Endothelial cell of umbilical vein (primary cell): ENCODE data around the gene PROZ. TPM values are rescaled to one million over a fixed set of nuclear protein-coding genes. Genes with fewer than 3 reads are reported as not detected.

Experiments used
- BruUV-seq: library from RNA; stranded (reverse); fragments of 400-500 nt; replicated peaks from 2 replicates; lab custom pipeline; 2021; lab: Mats Ljungman, UMichigan
- CTCF ChIA-PET: fragments of 300-600, 350-600 bp; sonication (Branson Sonifier 250); formaldehyde crosslinking; loops from one replicate; lab custom pipeline; 2021; ENCODE audit warnings: antibody characterized with exemption, inconsistent platforms; lab: Charles Lee
- POLR2A ChIA-PET: fragments of 300-600, 350-600 bp; sonication (Branson Sonifier 250); formaldehyde crosslinking; loops from one replicate; lab custom pipeline; 2021; ENCODE audit warnings: antibody characterized with exemption, inconsistent platforms; lab: Charles Lee
- DNase-seq: peaks from one replicate; pipeline ENCODE4 v3.0.0-alpha.2; 2011; ENCODE audit warnings: low read depth, low spot score
- FAIRE-seq: peaks from 2 replicates; lab custom pipeline; 2011; peaks lifted over from hg19 to GRCh38; lab: Jason Lieb, UNC
- H2AFZ ChIP-seq: 2 replicates; pipeline ENCODE4 v1.6.0; 2012; ENCODE audit warnings: low read depth, low read length, control low read depth, inconsistent platforms
- H3K27ac ChIP-seq: 2 replicates; pipeline ENCODE4 v1.5.1; 2011; ENCODE audit warnings: low read depth, mild to moderate bottlenecking, control low read depth, low read length, moderate library complexity; ENCODE audit not compliant: insufficient read depth
- H3K27me3 ChIP-seq, 2 experiments: 2 replicates each; pipeline versions ENCODE4 v1.6.0 to v1.6.1; 2011; ENCODE audit warnings: low read length in 2 of 2, mixed read lengths in 1 of 2; ENCODE audit not compliant: control insufficient read depth in 2 of 2, insufficient read depth in 2 of 2
- H3K36me3 ChIP-seq, 2 experiments: 2 replicates in 1 of 2; 3 replicates in 1 of 2; pipeline ENCODE4 v1.5.1; 2011; ENCODE audit warnings: low read length in 2 of 2, mild to moderate bottlenecking in 1 of 2, moderate library complexity in 1 of 2; ENCODE audit not compliant: control insufficient read depth in 2 of 2, insufficient read depth in 2 of 2; ENCODE audit errors: extremely low read depth in 1 of 2
- H3K4me1 ChIP-seq: 3 replicates; pipeline ENCODE4 v1.5.1; 2011; ENCODE audit warnings: mild to moderate bottlenecking, low read length; ENCODE audit not compliant: control insufficient read depth, insufficient read depth; ENCODE audit errors: extremely low read depth
- H3K4me2 ChIP-seq: 2 replicates; pipeline ENCODE4 v1.6.1; 2011; ENCODE audit warnings: low read length, control low read depth, mixed read lengths; ENCODE audit not compliant: insufficient read depth
- H3K4me3 ChIP-seq, 3 experiments: fragments of 200-600 bp in 1 of 3; sonication (generic), shearing (Covaris generic) in 1 of 3; replicated peaks in 1 of 3; 2 replicates each; pipeline ENCODE4 v1.5.1; 2011 to 2016; ENCODE audit warnings: control low read depth in 3 of 3, low read length in 3 of 3, mild to moderate bottlenecking in 2 of 3, inconsistent platforms in 1 of 3, low read depth in 1 of 3, moderate library complexity in 1 of 3; ENCODE audit not compliant: insufficient read depth in 1 of 3
- H3K79me2 ChIP-seq: 2 replicates; pipeline ENCODE4 v1.6.0; 2012; ENCODE audit warnings: low read length, inconsistent platforms; ENCODE audit not compliant: control insufficient read depth, insufficient read depth
- H3K9ac ChIP-seq: replicated peaks from 2 replicates; pipeline ENCODE3; 2011; ENCODE audit warnings: low read length, control low read depth; ENCODE audit not compliant: insufficient read depth; ENCODE audit errors: extremely low read depth
- H3K9me1 ChIP-seq: replicated peaks from 3 replicates; pipeline ENCODE4 v1.6.0; 2011; ENCODE audit warnings: mild to moderate bottlenecking, low read length; ENCODE audit not compliant: control insufficient read depth, insufficient read depth; ENCODE audit errors: extremely low read depth
- H3K9me3 ChIP-seq: replicated peaks from 2 replicates; pipeline ENCODE4 v1.5.1; 2012; ENCODE audit warnings: low read length, inconsistent platforms; ENCODE audit not compliant: control insufficient read depth, insufficient read depth
- H4K20me1 ChIP-seq: replicated peaks from 2 replicates; pipeline ENCODE3; 2011; ENCODE audit warnings: mild to moderate bottlenecking, low read length; ENCODE audit not compliant: control insufficient read depth, insufficient read depth; ENCODE audit errors: extremely low read depth
- EZH2 ChIP-seq: IDR thresholded peaks from 2 replicates; pipeline ENCODE4 v1.6.1; 2012; ENCODE audit warnings: borderline replicate concordance, low read depth, mild to moderate bottlenecking, moderate library complexity, low read length, inconsistent platforms; ENCODE audit not compliant: severe bottlenecking
- FOS ChIP-seq: IDR thresholded peaks from 2 replicates; pipeline ENCODE4 v1.6.1; 2011; ENCODE audit warnings: mild to moderate bottlenecking, low read length, moderate library complexity, borderline replicate concordance; ENCODE audit not compliant: insufficient read depth
- GATA2 ChIP-seq: IDR thresholded peaks from 2 replicates; pipeline ENCODE4 v1.7.0; 2011; ENCODE audit warnings: low read depth, mild to moderate bottlenecking, moderate library complexity, mixed read lengths, low read length; ENCODE audit not compliant: insufficient read length, insufficient read depth
- JUN ChIP-seq: IDR thresholded peaks from 2 replicates; pipeline ENCODE4 v1.6.1; 2011; ENCODE audit warnings: borderline replicate concordance, low read depth; ENCODE audit not compliant: insufficient read length, insufficient read depth
- MAX ChIP-seq: IDR thresholded peaks from 2 replicates; pipeline ENCODE4 v1.6.1; 2011; ENCODE audit not compliant: insufficient read depth, insufficient read length
- MYC ChIP-seq: IDR thresholded peaks from one replicate; pipeline ENCODE4 v1.6.1; 2011; ENCODE audit warnings: mild to moderate bottlenecking, low read depth, low read length
- POLR2A ChIP-seq: IDR thresholded peaks from 2 replicates; pipeline ENCODE4 v1.6.1; 2012; ENCODE audit warnings: low read depth, mild to moderate bottlenecking, control low read depth, low read length
- POLR2AphosphoS5 ChIP-seq: IDR thresholded peaks from 2 replicates; pipeline ENCODE4 v1.6.1; 2012; ENCODE audit warnings: low read depth, mild to moderate bottlenecking, control low read depth, low read length, moderate library complexity; ENCODE audit not compliant: insufficient read depth
- dilution Hi-C: fragments of 300-500 bp; cut with MboI; formaldehyde crosslinking; loops from one replicate; pipeline ENCODE4 v1.15.0; 2019; ENCODE audit warnings: low sequenced_read_pairs; ENCODE audit not compliant: extremely low pct_ligation_motif_present
- intact Hi-C: fragments of 100-400 bp; cut with micrococcal nuclease; formaldehyde crosslinking; loops from one replicate; pipeline ENCODE4 v1.10.0; 2022
- polyA plus RNA-seq, 4 experiments: library from polyadenylated mRNA; depleted of rRNA in 3 of 4; stranded (reverse) in 3 of 4; unstranded in 1 of 4; fragments of >200 nt; gene quantifications; 2 replicates each; pipeline versions ENCODE4 v1.2.1 to v1.2.3, GENCODE V29; 2011 to 2012; ENCODE audit warnings: missing spikeins in 1 of 4
- total RNA-seq: library from RNA; stranded (reverse); gene quantifications from 2 replicates; pipeline ENCODE4 v1.2.3, GENCODE V29; 2021
- TF ChIP-seq, protein P1 (sequence below), 2 donors: IDR thresholded peaks; 1 replicate in 1 of 2; 2 replicates in 1 of 2; pipeline ENCODE4 v1.5.1; 2011; ENCODE audit warnings: low read length in 2 of 2, mild to moderate bottlenecking in 2 of 2, moderate library complexity in 2 of 2, control low read depth in 1 of 2, inconsistent platforms in 1 of 2, low read depth in 1 of 2; ENCODE audit not compliant: insufficient read depth in 1 of 2; ENCODE audit errors: extremely low read depth in 1 of 2

Gene PROZ
- total and polyA plus RNA-seq, 2 donors (not counting 3 experiments of a cell fraction or from before 2014, with no cell fraction given): not detected

DNA sequence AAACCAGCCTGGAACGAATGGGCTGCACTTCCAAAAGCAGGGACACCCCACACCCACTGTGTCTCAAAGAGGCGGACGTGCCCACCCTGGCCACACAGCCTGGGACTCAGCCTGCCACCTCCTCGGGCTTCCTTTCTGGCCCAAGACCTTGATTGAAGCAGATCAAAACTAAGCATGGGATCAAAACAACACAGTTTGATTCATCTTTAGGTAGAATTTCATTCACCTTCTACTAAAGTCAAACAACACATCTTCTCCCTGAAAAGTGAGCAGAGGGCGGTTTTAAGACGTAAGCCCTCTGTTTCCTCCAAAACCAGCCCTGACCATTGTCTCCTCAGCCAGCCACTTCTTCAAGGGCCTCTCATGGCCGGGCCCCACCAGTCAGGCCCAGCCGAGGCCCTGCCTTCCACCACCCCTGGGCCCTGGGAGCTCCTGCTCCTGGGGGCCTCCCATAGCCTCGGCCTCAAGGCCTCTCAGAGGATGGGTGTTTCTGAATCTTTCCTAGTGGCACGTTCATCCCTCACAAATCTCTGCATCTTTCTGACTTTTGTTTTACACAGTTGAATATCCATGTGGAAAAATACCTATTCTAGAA is 42.1 kb upstream of the PROZ start:
- ChIA-PET POLR2A (interaction anchor here (0.7 kb wide), 1 partner anchor 41 kb away, joined by 3 read pairs; no protein-coding TSS in a partner anchor), CTCF (no interaction called here)
- Histone ChIP-seq H3K9me3 (no peaks in the 10 kb centered on the region), H3K4me1 (no peaks in the 10 kb centered on the region), H3K79me2 (no peaks in the 10 kb centered on the region), H3K9ac (no peak overlapping the region), H3K4me3 (no peak overlapping the region), H3K27me3 (peaks cover 0 to 3% of the 10 kb centered on the region in 2 experiments), H2AFZ (no peak overlapping the region), H3K4me2 (no peak overlapping the region), H3K27ac (no peak overlapping the region), H4K20me1 (no peaks in the 10 kb centered on the region), H3K9me1 (no peaks in the 10 kb centered on the region), H3K36me3 (no peaks in the 10 kb centered on the region)
- TF ChIP-seq POLR2A: no peak
- TF ChIP-seq MAX: no peak
- TF ChIP-seq FOS: no peak
- TF ChIP-seq JUN: no peak
- no peak for TF ChIP-seq POLR2AphosphoS5
- no peak for TF ChIP-seq GATA2
- TF ChIP-seq MYC: no peak
- TF ChIP-seq, protein P1, sequence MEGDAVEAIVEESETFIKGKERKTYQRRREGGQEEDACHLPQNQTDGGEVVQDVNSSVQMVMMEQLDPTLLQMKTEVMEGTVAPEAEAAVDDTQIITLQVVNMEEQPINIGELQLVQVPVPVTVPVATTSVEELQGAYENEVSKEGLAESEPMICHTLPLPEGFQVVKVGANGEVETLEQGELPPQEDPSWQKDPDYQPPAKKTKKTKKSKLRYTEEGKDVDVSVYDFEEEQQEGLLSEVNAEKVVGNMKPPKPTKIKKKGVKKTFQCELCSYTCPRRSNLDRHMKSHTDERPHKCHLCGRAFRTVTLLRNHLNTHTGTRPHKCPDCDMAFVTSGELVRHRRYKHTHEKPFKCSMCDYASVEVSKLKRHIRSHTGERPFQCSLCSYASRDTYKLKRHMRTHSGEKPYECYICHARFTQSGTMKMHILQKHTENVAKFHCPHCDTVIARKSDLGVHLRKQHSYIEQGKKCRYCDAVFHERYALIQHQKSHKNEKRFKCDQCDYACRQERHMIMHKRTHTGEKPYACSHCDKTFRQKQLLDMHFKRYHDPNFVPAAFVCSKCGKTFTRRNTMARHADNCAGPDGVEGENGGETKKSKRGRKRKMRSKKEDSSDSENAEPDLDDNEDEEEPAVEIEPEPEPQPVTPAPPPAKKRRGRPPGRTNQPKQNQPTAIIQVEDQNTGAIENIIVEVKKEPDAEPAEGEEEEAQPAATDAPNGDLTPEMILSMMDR (IDR thresholded peaks at IDR 0.05; ENCODE audit: extremely low read depth in 1 of 2, insufficient read depth in 1 of 2, low read depth in 1 of 2, low read length in 2 of 2): no peak
- no peak for TF ChIP-seq EZH2
- no TSS peak for BruUV-seq
- intact Hi-C loops (no loop called here), dilution Hi-C loops (no loop called here)
- DNase-seq (no peak), FAIRE-seq (no peak)
